NCI-H82 treated with DMSO at 0.1 percent for 48 hours (cell line): ENCODE results near the gene ATG10.
"Not testable (repeated sequence)": the region's sequence is repeated elsewhere in the genome, so short reads cannot be mapped to it uniquely, and the experiment has no call there.

Experiments
- DNase-seq: peaks from one replicate; lab custom pipeline; 2025; ENCODE audit not compliant: unreplicated experiment; lab: John Stamatoyannopoulos, UW

The ATG10 gene

DNA sequence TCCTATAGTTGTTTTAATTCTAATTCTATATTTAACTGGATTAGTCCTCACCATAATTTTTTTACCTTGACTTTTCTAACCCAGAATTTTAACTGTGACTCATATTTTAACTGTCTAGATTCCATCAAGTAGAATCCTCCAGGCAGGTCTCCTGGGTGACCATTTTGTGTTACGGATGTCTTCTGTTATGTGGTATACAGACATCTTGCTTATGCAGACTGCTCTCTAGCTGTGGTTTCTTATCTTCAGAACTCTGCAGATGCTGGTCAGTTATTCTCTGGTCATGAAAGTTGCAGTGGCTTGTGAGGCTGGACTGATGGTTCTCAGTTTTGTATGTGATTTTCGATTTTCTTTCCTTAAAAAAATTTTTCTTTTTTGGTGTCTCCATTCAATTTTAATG lies 139.4 kb downstream of the ATG10 start:
- DNase-seq, result no peak

DNA sequence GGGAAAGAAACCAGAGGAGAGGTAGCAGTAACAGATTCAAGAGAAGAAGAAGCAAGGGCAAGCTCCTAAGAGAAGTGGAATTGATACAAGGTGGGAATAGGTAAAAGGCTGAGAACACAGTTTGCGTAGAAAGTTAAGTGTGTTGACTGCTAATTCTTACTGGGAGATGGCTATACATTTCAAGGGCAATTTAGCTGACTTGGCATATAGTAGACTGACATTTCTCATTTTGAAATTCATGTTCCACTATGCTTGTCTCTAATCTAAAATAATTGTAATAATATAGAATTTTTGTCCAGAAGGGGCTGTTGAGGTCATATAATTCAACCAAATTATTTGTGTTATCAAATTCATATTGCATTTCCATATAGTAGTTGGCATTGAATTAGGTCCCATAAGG lies 144.0 kb downstream of the ATG10 start:
- no peak for DNase-seq

DNA sequence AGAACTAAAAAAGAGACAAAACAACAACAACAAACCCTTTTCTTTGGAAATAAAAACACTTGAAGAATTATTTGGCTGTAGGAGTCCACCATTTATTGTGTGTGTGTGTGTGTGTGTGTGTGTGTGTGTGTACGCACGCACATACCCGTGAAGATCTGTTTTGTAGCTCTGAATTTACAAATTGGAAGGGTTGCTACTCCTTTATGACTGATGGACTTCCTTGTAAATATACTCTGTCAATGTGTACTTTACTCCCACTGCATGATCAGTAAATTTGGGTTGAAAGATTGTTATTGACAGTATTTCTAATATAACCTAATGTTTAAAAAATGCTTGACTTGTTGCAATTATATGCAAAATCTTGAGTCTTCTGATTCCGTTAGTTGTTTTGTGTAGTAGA lies 148.1 kb downstream of the ATG10 start:
- no peak for DNase-seq

DNA sequence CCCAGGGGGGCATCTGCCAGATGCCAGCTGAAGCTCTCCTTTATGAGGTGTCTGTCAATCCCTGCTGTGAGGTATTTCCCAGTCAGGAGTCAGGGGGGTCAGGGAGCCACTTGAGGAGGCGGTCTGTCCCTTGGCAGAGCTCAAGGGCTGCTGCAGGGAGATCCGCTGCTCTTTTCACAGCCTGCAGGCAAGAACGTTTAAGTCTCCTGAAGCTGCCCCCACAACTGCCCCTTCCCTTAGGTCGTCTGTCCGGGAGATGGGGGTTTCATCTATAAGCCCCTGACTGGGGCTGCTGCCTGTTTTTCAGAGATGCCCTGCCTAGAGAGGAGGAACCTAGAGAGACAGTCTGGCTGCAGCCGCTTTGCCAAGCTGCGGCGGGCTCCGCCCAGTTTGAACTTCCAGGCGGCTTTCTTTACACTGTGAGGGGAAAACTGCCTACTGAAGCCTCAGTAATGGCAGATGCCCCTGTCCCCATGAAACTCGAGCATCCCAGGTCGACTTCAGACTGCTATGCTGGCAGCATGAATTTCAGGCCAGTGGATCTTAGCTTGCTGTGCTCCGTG lies 158.0 kb downstream of the ATG10 start:
- DNase-seq, result no peak

- no peak for DNase-seq
These were observed 158.8 kb downstream of the ATG10 start for GRCh38 chr5:82130602-82131001.

DNA sequence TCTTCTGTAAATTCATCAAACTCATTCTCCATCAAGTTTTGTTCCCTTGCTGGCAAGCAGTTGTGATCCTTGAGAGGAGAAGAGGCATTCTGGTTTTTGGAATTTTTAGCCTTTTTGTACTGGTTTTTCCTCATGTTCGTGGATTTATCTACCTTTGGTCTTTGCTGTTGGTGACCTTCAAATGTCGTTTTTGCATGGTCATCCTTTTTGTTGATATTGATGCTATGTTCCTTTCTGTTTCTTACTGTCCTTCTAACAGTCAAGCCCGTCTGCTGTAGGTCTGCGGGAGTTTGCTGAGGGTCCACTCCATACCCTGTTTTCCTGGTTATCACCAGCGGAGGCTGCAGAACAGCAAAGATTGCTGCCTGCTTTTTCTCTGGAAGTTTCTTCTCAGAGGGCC lies 165.4 kb downstream of the ATG10 start:
- DNase-seq, result no peak

- not testable (repeated sequence) for DNase-seq
These were observed 168.0 kb downstream of the ATG10 start for GRCh38 chr5:82139837-82140236.

- DNase-seq, result no peak
These were observed 170.5 kb downstream of the ATG10 start for GRCh38 chr5:82142217-82142841.

- no peak for DNase-seq
These were observed 171.2 kb downstream of the ATG10 start for GRCh38 chr5:82142928-82143577.

DNA sequence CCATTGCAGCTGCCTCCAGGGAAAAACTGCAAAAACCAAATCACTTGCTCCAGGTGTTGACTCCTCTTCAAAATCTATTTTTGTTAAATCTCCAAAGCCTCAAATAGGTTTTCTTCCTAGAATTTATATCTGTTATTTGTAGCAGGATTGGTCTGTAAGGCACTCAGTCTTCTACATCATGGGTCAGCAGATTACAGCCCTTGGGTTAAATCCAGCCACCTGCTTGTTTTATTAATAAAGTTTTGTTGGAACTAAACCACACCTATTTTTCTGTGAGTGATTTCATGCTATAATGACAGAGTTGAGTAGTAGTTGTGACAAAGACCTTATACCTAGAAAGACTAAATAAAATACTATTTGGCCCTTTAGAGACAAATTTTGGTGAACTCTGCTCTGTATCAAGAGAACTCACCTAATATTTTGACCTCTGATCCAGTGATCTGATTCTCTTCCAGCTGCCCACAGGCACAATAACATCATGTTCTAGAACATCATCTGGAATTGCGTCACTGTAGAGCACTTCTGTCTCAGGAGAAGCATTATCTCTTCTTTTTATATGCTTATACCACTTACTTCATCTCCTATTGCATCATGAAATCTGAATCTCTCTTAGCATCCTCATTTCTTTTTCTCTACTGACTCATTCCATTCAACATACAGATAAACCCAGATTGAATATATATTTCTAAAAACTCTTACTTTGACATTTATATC lies 176.2 kb downstream of the ATG10 start:
- DNase-seq, result no peak

DNA sequence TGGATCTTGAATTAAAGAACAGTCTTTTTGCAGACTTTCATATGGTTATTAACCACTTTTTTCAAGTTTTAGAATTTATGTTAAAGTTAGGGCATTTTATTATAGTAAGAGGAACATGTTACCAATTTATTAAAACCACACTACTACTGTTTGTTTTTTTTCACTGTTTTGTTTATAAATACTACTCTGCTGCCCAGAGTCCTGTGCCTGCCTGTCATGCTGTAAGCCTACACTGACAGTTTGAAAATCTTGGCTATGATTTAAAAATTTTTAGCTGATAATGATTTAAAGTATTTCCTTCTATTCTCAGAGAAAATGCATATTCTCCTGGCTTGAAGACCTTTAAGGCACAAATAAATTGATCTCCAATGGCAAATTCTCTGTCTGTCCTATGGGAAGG lies 177.6 kb downstream of the ATG10 start:
- DNase-seq, result no peak

DNA sequence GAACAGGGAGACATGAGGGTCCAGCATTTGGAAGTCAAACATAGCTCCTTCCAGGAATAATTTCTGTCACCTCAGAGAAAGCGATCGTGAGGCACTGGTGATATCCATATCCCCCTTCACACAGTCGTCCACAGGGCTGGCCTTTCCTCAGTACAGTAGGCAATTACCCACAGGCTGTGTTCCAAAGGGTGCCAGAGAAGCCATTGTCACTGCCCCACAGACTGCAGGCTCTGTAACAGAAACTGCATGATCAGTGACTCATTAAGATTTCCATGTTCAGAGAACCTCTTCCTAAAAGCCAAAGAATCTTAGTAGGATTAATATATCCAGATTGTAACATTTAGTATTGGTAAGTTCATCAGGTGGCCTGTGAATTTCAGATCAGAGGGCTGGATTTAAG lies 178.7 kb downstream of the ATG10 start:
- no peak for DNase-seq

DNA sequence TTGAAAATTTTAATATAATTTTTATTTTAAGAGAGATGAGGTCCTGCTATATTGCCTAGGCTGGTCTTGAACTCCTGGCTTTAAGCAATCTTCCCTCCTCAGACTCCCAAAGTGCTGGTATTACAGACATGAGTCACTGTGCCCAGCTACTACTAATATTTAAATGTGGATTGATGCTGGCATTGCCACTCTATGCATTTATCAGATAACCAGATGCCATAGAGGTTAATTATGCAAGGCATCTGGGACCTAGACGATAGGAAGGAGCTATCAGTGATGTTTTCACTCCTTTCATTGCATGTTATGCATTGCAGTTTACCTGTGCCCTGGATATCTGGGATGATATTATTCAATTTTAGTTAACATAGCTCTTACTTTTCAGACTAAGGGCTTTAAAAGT lies 179.4 kb downstream of the ATG10 start:
- DNase-seq, result no peak

GRCh38 chr5:82151662-82152061 lies 179.8 kb downstream of the ATG10 start:
- DNase-seq, result no peak

DNA sequence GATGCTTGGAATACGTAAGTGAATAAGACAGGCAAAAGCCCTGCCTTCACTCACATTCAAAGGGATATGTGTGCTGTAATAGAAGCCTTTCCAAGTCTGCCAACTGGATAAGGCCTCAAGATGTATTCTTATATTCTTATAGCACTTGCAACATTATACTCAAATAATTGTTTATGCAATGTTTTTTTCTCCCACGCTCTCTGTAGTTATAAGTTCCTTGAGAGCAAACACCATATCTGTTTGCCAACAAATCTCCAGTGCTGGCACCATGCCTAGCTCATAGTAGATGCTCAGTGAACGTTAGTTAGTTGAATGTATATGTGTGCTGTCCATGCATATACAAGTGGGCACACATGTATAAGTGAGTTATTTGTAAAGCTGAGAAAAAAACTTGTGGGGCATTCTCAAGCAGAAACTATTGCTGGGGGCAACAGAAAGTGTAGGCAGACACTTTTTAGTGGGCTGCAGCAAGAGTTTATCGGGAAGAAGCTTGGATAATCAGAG lies 181.2 kb downstream of the ATG10 start:
- no peak for DNase-seq

GRCh38 chr5:82154776-82155175 lies 183.0 kb downstream of the ATG10 start:
- no peak for DNase-seq

GRCh38 chr5:82155305-82155704 lies 183.5 kb downstream of the ATG10 start:
- no peak for DNase-seq

GRCh38 chr5:82156874-82157273 lies 185.1 kb downstream of the ATG10 start:
- no peak for DNase-seq

- DNase-seq, result no peak
These were observed 187.1 kb downstream of the ATG10 start for GRCh38 chr5:82158755-82159413.

DNA sequence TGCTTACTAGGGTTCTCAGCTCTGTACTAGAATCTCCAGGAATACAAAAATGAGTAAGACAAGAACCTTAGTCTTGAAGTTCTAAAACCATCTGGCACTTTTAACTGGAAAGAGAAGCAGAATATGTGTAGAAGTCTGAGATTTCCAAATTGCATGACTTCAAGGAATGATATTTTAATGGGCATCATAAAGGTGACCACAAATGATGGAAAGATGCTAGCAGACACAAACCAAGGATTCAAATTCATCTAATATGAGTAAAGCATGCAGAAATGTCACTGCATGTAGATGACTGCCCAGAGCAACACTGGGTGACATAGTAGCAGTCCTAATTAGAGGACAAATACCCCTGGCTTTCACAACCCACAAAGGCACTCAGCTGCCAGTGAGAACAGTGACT lies 189.1 kb downstream of the ATG10 start:
- no peak for DNase-seq

GRCh38 chr5:82162573-82162972 lies 190.8 kb downstream of the ATG10 start:
- no peak for DNase-seq
